HG02642 (cell line): Measurements from ENCODE around the gene PSEN2.
"Not testable (repeated sequence)": the region's sequence is repeated elsewhere in the genome, so short reads cannot be mapped to it uniquely, and the experiment has no call there.

Experiments
- ATAC-seq: cut with Tn5 transposase; IDR thresholded peaks from one replicate; pipeline ENCODE4 v1.9.1; 2021; ENCODE audit warnings: mild to moderate bottlenecking; ENCODE audit not compliant: unreplicated experiment, poor library complexity

The PSEN2 gene

DNA sequence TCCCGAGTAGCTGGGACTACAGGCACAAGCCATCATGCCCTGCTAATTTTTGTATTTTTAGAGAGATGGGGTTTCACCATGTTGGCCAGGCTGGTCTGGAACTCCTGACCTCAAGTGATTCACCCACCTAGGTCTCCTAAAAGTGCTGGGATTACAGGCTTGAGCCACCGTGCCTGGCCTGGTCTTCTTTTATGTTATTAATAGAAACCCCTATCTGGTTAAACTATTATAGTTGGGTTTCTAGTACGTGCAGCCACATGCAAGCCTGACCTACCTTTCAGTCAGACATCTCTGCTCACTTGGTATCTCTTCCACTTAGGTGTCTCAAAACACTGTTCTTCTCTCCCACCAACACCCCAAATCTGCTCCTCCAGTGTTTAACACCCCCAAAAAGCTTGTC lies 34.4 kb downstream of the PSEN2 start:
- ATAC-seq: no peak

DNA sequence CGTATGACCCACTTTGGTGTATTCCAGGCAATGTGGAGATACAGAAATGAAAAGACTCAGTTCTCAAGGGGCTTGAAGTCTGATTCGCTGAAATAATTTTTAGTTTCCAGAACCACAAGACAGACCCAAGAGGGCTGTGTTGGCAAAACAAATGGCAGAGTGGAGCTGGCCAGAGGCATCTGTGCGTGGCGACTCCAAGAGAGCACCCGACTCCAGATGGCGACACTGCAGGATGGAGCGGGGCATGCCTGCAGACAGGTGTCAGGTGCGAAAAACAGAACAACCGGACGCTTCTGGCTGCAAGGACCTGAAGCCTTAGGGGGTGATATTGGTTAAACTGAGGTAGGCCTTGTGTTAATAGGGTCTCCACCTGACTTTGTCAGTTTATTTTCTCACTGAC lies 38.0 kb downstream of the PSEN2 start:
- ATAC-seq: no peak

- no peak for ATAC-seq
Measured at GRCh38 chr1:226908913-226909312, 38.5 kb downstream of the PSEN2 start.

- ATAC-seq: peak; percentile 65
Measured at GRCh38 chr1:226912587-226913176, 42.3 kb downstream of the PSEN2 start.

GRCh38 chr1:226915672-226915995 lies 45.2 kb downstream of the PSEN2 start:
- peak; percentile 27 for ATAC-seq

- no peak for ATAC-seq
Measured at GRCh38 chr1:226916497-226916896, 46.1 kb downstream of the PSEN2 start.

DNA sequence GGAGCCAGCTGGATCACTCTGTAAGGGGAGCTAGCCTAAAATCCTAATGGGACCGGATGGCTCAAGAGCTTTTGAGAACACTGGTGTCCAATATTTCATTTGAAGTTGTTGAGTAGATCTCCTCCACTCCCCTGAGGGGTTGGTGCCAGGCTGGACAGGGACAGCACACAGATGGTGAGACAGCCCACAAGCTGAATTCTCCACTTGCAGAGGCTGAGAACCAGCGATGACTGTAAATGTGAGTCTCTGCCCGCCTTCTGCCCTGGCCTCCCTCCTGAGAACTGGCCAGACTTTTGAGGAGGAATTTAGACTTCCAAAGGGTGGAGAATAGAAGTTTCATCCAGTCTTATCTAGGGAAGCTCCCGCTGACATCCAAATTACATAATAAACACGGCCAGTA lies 49.2 kb downstream of the PSEN2 start:
- no peak for ATAC-seq

DNA sequence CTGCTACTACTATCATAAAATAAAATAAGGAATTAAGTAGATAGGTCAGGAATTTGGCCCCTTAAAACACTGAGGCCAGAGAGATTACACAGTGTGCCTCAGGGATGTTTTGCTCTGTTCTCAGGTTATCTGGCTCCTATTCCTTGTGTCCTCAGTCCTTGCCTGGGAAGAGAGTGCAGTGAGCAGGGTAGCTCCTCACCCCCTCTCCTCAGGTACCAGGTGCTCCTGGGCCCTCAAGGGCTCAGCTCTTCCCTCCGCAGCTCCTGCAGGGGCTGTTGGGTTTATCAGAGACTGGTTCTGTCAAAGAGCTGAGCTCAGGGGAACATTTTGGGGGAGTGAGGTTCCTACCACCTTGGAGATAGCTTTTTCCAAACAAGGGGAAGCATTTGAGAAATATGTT lies 49.6 kb downstream of the PSEN2 start:
- ATAC-seq: no peak

DNA sequence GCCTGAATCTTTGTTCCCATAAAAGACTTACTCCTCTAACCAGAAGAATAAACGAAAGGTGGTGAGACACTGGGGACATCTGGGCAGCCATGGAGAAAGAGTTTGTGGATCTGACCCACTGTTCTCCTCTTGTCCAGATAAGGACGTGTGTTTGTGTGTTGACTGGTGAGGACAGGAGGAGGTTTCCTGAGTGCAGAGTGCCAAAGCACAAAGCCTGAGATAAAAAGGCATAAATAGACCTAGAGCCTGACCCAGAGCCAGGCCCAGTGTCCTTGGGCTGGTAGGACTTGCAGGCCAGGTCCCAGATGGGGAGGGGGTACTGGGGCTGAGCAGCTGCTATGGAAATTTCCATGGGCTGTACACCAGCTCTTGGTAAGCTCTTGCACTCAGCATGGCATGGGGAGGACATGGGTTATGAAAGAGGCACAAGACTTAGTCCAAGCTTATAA lies 50.1 kb downstream of the PSEN2 start:
- no peak for ATAC-seq

- ATAC-seq: no peak
Measured at GRCh38 chr1:226921504-226921903, 51.1 kb downstream of the PSEN2 start.

DNA sequence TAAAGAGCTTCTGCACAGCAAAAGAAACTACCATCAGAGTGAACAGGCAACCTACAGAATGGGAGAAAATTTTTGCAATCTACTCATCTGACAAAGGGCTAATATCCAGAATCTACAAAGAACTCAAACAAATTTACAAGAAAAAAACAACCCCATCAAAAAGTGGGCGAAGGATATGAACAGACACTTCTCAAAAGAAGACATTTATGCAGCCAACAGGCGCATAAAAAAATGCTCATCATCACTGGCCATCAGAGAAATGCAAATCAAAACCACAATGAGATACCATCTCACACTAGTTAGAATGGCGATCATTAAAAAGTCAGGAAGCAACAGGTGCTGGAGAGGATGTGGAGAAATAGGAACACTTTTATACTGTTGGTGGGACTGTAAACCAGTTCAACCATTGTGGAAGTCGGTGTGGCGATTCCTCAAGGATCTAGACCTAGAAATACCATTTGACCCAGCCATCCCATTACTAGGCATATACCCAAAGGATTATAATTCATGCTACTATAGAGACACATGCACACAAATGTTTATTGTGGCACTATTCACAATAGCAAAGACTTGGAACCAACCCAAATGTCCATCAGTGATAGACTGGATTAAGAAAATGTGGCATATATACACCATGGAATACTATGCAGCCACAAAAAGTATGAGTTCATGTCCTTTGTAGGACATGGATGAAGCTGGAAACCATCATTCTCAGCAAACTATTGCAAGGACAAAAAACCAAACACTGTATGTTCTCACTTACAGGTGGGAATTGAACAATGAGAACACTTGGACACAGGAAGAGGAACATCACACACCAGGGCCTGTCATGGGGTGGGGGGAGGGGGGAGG lies 59.1 kb downstream of the PSEN2 start:
- ATAC-seq: not testable (repeated sequence)

- no peak for ATAC-seq
Measured at GRCh38 chr1:226934483-226935237, 64.2 kb downstream of the PSEN2 start.

- no peak for ATAC-seq
Measured at GRCh38 chr1:226937940-226938725, 67.7 kb downstream of the PSEN2 start.

GRCh38 chr1:226938903-226939437 lies 68.6 kb downstream of the PSEN2 start:
- no peak for ATAC-seq

DNA sequence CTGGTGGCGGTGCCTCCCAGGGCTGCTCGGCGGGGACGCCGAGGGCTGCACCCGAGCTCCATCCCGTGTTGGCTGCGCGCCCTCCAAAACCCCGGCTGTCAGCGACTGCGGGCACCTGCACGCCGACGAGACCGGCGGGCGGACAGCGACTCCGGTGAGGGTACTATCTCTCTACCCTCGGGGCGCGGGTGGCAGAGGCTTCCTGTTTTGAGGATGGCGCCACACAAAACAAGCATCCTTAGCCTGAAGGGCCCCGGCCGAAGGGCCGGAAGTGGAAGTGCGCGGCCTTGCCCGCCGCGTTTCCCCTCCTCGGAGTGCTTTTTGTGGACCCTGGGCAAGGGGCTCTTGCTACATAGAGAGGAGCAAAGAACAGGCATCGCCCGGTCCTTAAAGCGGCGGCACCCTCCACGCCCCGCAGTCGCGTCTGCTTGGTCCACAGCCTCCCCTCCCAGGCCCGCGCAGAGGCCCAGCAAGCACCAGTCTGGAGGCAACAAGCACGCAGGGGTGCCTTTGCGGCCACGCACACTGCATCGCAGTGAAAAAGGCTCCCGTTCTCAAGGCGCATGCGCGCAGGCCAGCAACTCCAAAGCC lies 69.1 kb downstream of the PSEN2 start:
- peak; percentile 39 for ATAC-seq

DNA sequence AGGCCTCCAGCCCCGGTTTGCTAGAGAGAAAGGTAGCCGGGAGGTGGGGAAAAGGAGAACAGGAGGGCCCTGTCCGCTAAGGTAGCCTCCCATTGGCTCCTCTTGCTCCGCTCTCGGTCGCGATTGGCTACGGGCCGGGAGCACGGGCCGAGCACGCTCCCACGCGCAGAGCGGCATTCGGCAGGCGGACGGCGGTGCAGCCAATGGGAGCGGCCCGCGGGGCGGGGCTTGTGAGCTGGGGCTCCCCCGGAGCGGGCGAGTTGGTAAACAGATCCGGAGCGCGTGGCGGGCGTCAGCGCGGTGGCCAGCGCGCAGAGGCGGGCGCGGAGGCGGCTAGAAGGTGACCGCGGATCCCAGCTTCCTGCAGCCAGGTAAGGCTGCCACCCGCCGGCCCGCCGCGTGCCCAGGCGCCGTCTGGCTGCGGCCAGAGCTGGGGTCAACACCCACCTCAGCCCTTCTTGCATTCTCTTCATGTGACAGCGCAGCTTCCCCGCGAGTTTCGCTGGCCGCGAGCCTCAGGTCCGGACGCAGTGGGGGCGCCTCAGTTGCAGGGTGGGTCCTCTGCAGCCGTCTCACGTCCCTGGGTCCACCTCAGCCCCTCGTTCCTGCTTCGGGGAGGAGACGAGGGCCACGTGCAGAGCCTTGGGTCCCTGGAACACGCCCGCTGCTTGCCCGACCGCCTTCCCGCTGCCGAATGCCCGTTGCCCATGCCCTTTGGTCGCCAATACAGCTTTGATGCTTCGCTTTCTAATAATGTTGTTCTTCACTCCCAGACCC lies 69.8 kb downstream of the PSEN2 start, which contains the start of gene COQ8A:
Gene COQ8A (plus strand): TSS at position 266 of the 777 bp plus-strand sequence. CDS start 21,092 bp downstream, outside the sequence.
- ATAC-seq: peak; percentile 97

GRCh38 chr1:226940806-226941067 lies 70.3 kb downstream of the PSEN2 start:
- ATAC-seq: no peak

GRCh38 chr1:226942392-226942791 lies 72.0 kb downstream of the PSEN2 start:
- ATAC-seq: no peak

DNA sequence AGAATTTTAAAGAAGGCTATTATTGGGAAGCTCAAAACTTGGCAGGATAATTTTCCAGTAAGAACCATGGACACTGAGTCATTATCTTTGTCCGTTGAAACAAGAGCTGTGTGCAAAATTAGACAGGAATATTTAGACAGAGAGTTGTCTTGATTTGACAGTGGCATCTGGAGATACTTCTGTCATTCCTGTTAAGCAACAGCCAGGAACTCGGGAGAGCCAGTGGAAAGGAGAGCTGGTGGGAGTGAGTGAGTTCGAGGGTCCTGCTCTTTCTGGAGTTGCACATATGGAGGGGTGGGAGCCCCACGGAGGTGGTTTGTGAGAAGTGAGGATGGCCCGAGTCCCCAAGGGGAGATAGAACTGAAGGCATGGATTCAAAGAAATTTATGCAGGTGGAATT lies 72.7 kb downstream of the PSEN2 start:
- no peak for ATAC-seq
